HAP-1 (cell line): ENCODE data around the gene RTN4R.

Experiments used
- DNase-seq, 2 experiments: peaks; one replicate each; pipeline ENCODE4 v3.0.0-alpha.2; 2016 to 2020; ENCODE audit warnings: low spot score in 2 of 2
- H3K27me3 ChIP-seq: fragments of 250-450 bp; sonication (Bioruptor Pico); 2 replicates; pipeline ENCODE4 v1.5.1; 2020; ENCODE audit warnings: low read depth, mild to moderate bottlenecking, moderate library complexity
- H3K36me3 ChIP-seq: fragments of 250-450 bp; sonication (Bioruptor Pico); replicated peaks from 2 replicates; pipeline ENCODE4 v1.5.1; 2020; ENCODE audit warnings: mild to moderate bottlenecking
- H3K4me1 ChIP-seq: fragments of 250-450 bp; sonication (Bioruptor Pico); 2 replicates; pipeline ENCODE4 v1.5.1; 2020; ENCODE audit warnings: mild to moderate bottlenecking
- H3K4me3 ChIP-seq: fragments of 250-450 bp; sonication (Bioruptor Pico); 2 replicates; pipeline ENCODE4 v1.5.1; 2020; ENCODE audit warnings: mild to moderate bottlenecking, moderate library complexity
- H3K9me3 ChIP-seq: fragments of 250-450 bp; sonication (Bioruptor Pico); 2 replicates; pipeline ENCODE4 v1.5.1; 2020; ENCODE audit warnings: mild to moderate bottlenecking, moderate library complexity
- in situ Hi-C: fragments of 300-500 bp; cut with MboI; formaldehyde crosslinking; loops from 3 replicates; pipeline ENCODE4 v1.14.3; 2020; ENCODE audit warnings: low sequenced_read_pairs, inconsistent platforms, mixed read lengths

RTN4R gene

GRCh38 chr22:20199413-20199842, 68.7 kb downstream of the RTN4R start:
- Histone ChIP-seq H3K4me1 (peaks cover 8% of the 10 kb centered on the region), H3K9me3 (no peaks in the 10 kb centered on the region), H3K36me3 (no peaks in the 10 kb centered on the region), H3K4me3 (no peak overlapping the region), H3K27me3 (peaks cover 16% of the 10 kb centered on the region)
- in situ Hi-C loops: no loop called here
- no peak for DNase-seq

GRCh38 chr22:20198557-20199319, 69.4 kb downstream of the RTN4R start:
- DNase-seq: no peak
- H3K4me3 ChIP-seq: no peak overlapping the region
- H3K4me1 ChIP-seq: peaks cover 4% of the 10 kb centered on the region
- H3K27me3 ChIP-seq: peaks cover 16% of the 10 kb centered on the region
- no peaks in the 10 kb centered on the region for H3K9me3 ChIP-seq
- in situ Hi-C loops: no loop called here
- H3K36me3 ChIP-seq: no peaks in the 10 kb centered on the region

- Histone ChIP-seq H3K4me1 (no peaks in the 10 kb centered on the region), H3K4me3 (no peak overlapping the region), H3K36me3 (no peaks in the 10 kb centered on the region), H3K9me3 (no peaks in the 10 kb centered on the region), H3K27me3 (peaks cover 16% of the 10 kb centered on the region)
- no peak for DNase-seq
- in situ Hi-C loops: no loop called here
These were observed 70.6 kb downstream of the RTN4R start for GRCh38 chr22:20197407-20198030.

- peaks cover 16% of the 10 kb centered on the region for H3K27me3 ChIP-seq
- H3K4me1 ChIP-seq: no peaks in the 10 kb centered on the region
These were observed 71.8 kb downstream of the RTN4R start for GRCh38 chr22:20196094-20196842.

GRCh38 chr22:20194681-20195593, 73.2 kb downstream of the RTN4R start:
- Histone ChIP-seq H3K4me1 (no peaks in the 10 kb centered on the region), H3K27me3 (peaks cover 5% of the 10 kb centered on the region), H3K4me3 (no peak overlapping the region), H3K36me3 (no peaks in the 10 kb centered on the region), H3K9me3 (no peaks in the 10 kb centered on the region)
- no peak for DNase-seq
- in situ Hi-C loops: no loop called here

More at GRCh38 chr22:20196094-20196842, 71.8 kb downstream of the RTN4R start:
- H3K36me3 ChIP-seq: no peaks in the 10 kb centered on the region
- H3K9me3 ChIP-seq: no peaks in the 10 kb centered on the region
- in situ Hi-C loops: no loop called here
- H3K4me3 ChIP-seq: no peak overlapping the region
- DNase-seq: no peak

GRCh38 chr22:20193761-20194494, 74.2 kb downstream of the RTN4R start:
- H3K9me3 ChIP-seq: no peaks in the 10 kb centered on the region
- H3K36me3 ChIP-seq: no peaks in the 10 kb centered on the region
- no peaks in the 10 kb centered on the region for H3K4me1 ChIP-seq
- DNase-seq: no peak
- no peak overlapping the region for H3K4me3 ChIP-seq
- in situ Hi-C loops: no loop called here
- H3K27me3 ChIP-seq: peaks cover 4% of the 10 kb centered on the region

- H3K36me3 ChIP-seq: no peaks in the 10 kb centered on the region
- in situ Hi-C loops: no loop called here
- peaks cover under 1% of the 10 kb centered on the region; the same call in 1 of the 2 replicates for H3K27me3 ChIP-seq
- H3K4me1 ChIP-seq: no peaks in the 10 kb centered on the region
- DNase-seq: no peak
- no peak overlapping the region for H3K4me3 ChIP-seq
- H3K9me3 ChIP-seq: no peaks in the 10 kb centered on the region
These were observed 75.0 kb downstream of the RTN4R start for GRCh38 chr22:20192972-20193760.

GRCh38 chr22:20192293-20192971, 75.7 kb downstream of the RTN4R start:
- Histone ChIP-seq H3K27me3 (no peaks in the 10 kb centered on the region), H3K4me1 (no peaks in the 10 kb centered on the region), H3K9me3 (no peaks in the 10 kb centered on the region), H3K36me3 (no peaks in the 10 kb centered on the region), H3K4me3 (no peak overlapping the region)
- in situ Hi-C loops: no loop called here
- DNase-seq: no peak

GRCh38 chr22:20191803-20192202, 76.3 kb downstream of the RTN4R start:
- in situ Hi-C loops: no loop called here
- Histone ChIP-seq H3K4me1 (no peaks in the 10 kb centered on the region), H3K27me3 (no peaks in the 10 kb centered on the region), H3K9me3 (no peaks in the 10 kb centered on the region), H3K4me3 (no peak overlapping the region), H3K36me3 (no peaks in the 10 kb centered on the region)
- DNase-seq: no peak
